Posterior vena cava (tissue), 2 donors: ENCODE data around the gene CDC42SE2. TPM values are rescaled to one million over a fixed set of nuclear protein-coding genes. Genes with fewer than 3 reads are reported as not detected.

Experiments used
- DNase-seq: peaks from one replicate; pipeline ENCODE4 v3.0.0-alpha.2; 2020; ENCODE audit warnings: low spot score
- intact Hi-C, 2 donors: fragments of 100-400 bp; cut with DNase I; formaldehyde crosslinking; loops; one replicate each; pipeline versions ENCODE4 v1.14.1 to v1.14.2; 2022 to 2023
- long read RNA-seq, 2 donors: library from polyadenylated mRNA; unstranded; transcript quantifications; one replicate each; pipeline ENCODE4 v2.0.0, GENCODE V29; 2020 to 2021
- total RNA-seq, 2 donors: library from RNA; stranded (reverse); fragmentation: NEBNext Ultra II Directional; extraction: Animal tissue kit (Norgen Biotek cat#: 25700); gene quantifications; one replicate each; pipeline ENCODE4 v1.2.1, GENCODE V29; 2021
- donor health status: DM: yes; HTN: yes; CAD: no.
- donor health status: DM: yes; HTN: yes; CAD: no.

Gene CDC42SE2
- total RNA-seq, result 10 to 100 TPM; 17.0 to 18.5 TPM
- long read RNA-seq, donor 1, partial matches to known transcripts, result 0 of 5 reads
- long read RNA-seq, donor 1, other reads (novel, unspliced or antisense), result 4 of 5 reads
- long read RNA-seq, donor 2, partial matches to known transcripts, result 0 of 4 reads
- long read RNA-seq, donor 2, other reads (novel, unspliced or antisense), result 4 of 4 reads

- DNase-seq, result peak; percentile 94
- intact Hi-C loops, result no loop called here
Observed at GRCh38 chr5:131263648-131264450, at the start of gene CDC42SE2. Gene CDC42SE2, plus strand, starts transcription at chr5:131264053. Its CDS starts 95,441 bp downstream, at chr5:131359494.

DNA sequence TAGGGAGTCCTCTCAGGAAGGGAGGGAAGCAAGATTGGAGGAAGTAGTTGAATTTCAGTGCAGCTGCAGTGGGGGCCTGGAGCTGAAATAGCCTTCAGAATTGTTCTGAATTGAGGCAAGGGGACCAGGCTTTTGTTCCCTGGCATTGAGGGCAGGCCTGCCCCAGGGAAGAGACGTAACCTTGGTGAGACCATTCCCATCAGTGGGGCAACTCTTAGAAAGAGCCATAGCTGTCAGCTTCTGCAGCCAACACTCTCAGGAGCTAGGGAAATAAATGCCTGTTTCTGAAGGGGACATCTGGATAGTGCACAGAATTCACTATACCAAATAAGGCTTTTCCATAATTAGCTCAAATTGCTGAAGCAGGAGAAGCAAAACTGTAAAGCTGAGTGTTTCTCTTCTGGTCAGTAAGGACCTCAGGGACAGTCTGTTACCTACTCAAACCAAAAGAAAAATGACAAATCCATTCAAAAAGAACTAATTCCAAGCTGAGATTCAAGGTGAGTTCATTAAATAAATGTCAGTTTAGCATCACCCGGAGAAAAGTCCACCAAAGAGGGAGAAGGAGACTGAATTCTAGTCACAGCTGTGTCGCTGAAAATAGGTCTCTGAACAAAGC, 49.1 kb upstream of the CDC42SE2 start:
- intact Hi-C loops, result no loop called here
- no peak for DNase-seq

- DNase-seq, result no peak
- intact Hi-C loops, result no loop called here
Observed at GRCh38 chr5:131217791-131218190, 46.1 kb upstream of the CDC42SE2 start.

GRCh38 chr5:131218392-131218791, 45.5 kb upstream of the CDC42SE2 start:
- intact Hi-C loops, result no loop called here
- no peak for DNase-seq

- intact Hi-C loops, result no loop called here
- no peak for DNase-seq
Observed at GRCh38 chr5:131220566-131220965, 43.3 kb upstream of the CDC42SE2 start.

GRCh38 chr5:131221008-131221703, 42.7 kb upstream of the CDC42SE2 start:
- intact Hi-C loops, result no loop called here
- no peak for DNase-seq

DNA sequence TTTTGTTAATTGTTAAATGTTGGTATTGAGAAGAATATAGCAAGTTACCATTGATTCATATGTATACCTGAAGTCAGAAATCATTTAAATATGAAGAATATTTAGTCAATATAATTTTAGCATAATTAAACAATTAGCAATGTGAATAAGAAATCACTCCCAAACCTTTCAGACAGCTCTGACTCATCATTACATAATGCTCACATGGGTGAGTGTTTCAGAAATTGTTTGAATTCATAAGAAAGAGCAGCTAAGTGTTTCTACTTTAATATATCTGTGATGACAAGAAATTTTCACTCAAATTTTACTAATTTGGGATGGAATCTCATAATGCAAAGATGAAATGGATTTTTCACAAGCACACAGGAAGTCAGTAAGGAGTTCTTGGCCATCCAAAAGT, 42.0 kb upstream of the CDC42SE2 start:
- no peak for DNase-seq
- intact Hi-C loops, result no loop called here

- DNase-seq, result no peak
- intact Hi-C loops, result no loop called here
Observed at GRCh38 chr5:131222731-131223130, 41.1 kb upstream of the CDC42SE2 start.

DNA sequence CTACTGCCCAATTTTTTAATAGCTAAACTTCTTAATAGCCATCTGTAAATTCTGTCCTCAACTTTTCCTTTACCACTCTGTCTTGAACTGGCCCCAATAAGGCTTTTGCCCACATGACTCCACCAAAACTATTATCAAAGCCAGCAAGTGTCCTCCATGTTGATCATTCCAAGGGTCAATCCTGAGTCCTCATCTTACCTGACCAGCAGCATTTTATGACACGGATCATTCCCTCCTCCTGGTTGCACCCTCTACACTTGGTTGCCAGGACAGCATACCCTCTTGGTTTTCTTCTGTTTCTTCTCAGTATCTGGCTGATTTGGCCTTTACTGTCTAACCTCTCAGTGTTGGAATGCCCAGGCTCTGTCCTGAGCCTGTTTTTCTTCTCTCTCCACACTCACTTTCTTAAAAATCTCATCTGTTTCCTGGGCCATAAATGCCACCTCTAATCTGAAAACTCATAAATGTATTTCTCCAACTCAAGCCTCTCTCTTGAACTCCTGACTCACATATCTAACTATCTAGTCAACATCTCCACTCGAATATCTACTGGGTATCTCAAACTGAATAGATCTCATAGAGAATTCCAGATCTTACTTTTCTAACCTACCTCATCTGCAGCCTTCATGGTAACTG, 40.0 kb upstream of the CDC42SE2 start:
- DNase-seq, result no peak
- intact Hi-C loops, result loop anchor here in 1 of 2 donors (1.0 kb wide), 1 partner anchor 114 kb away; no protein-coding TSS in a partner anchor

- intact Hi-C loops, result loop anchor here in 1 of 2 donors (1.0 kb wide), 1 partner anchor 114 kb away; no protein-coding TSS in a partner anchor
- DNase-seq, result no peak
Observed at GRCh38 chr5:131224387-131225201, 39.3 kb upstream of the CDC42SE2 start.

DNA sequence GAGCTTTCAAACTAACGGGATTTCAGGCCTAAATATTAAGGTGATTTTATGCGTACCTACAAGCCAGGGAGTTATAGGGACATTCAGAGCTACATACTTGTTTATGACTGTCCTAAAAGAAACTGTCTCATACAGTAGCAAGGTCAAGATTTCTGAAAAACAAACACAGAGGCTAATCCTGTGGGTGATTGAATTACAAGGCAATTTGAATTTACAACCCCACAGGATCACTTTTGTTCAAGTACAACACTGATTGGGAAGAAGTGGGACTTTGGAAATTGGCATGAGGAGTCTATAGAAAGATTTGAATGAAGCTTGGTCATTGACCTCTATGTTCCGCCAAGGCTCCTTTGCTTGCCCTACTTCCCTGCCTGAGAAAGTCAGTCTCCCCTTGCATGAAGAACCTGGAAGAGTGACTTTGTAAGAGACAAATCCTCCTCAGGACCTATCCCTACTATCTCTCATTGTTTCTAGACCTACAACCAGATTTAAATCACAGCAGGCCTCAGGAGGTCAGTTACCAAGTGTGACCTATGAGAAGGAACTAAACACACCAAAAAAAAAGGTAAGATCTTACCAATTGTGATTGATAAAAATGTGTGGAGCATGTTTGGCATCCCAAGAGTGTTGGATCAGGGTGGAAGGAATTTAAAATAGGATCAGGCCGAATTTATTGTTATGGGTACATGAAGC, 38.4 kb upstream of the CDC42SE2 start:
- intact Hi-C loops, result no loop called here
- no peak for DNase-seq

- intact Hi-C loops, result no loop called here
- no peak for DNase-seq
Observed at GRCh38 chr5:131226899-131227298, 37.0 kb upstream of the CDC42SE2 start.

GRCh38 chr5:131228646-131229045, 35.2 kb upstream of the CDC42SE2 start:
- intact Hi-C loops, result no loop called here
- no peak for DNase-seq

- intact Hi-C loops, result no loop called here
- DNase-seq, result no peak
Observed at GRCh38 chr5:131229623-131230022, 34.2 kb upstream of the CDC42SE2 start.

- DNase-seq, result no peak
- intact Hi-C loops, result no loop called here
Observed at GRCh38 chr5:131230406-131230805, 33.4 kb upstream of the CDC42SE2 start.

DNA sequence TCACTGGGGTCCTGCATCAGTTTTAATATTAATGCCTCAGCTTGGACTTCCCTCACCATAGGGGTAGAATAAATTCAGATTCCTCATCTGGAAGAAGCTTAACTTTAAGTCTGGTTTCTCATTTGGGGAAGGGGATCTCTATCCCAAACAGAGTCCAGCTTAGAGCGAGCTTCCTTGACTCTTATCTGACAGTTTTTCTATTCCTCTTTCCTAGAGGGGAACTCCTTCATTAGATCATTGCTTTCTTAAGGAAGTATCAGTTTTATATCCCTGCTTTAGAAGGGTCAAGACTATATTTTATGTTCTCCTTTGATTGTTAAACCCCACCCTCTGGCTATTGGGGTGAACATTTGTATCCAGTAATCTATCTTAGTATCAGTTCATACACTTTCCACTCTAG, 24.2 kb upstream of the CDC42SE2 start:
- intact Hi-C loops, result no loop called here
- no peak for DNase-seq

DNA sequence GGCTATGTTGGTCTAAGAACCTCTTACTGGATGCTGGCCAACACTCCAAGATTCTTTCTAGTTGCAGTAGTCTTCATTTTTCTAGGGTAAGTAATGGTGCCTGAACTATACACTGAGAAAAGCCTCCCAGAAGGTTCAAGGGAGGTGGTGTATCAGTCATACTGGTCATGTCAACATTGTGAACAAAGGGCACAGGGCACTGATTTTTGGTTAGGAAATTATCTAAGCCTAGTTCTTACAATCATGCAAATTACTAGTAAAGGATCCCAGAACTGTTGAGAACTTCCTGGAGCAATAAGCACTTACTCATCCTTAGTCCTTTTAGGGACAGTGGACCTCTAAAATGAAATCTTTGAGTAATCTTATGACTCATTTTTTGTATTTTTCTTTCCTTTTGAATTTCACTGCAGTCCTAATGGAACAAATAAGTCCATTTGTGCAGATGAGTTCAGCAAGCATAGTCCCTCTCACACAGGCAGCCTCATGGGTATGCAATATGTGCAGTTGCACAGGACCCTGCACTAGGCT, 21.1 kb upstream of the CDC42SE2 start:
- intact Hi-C loops, result no loop called here
- DNase-seq, result no peak

DNA sequence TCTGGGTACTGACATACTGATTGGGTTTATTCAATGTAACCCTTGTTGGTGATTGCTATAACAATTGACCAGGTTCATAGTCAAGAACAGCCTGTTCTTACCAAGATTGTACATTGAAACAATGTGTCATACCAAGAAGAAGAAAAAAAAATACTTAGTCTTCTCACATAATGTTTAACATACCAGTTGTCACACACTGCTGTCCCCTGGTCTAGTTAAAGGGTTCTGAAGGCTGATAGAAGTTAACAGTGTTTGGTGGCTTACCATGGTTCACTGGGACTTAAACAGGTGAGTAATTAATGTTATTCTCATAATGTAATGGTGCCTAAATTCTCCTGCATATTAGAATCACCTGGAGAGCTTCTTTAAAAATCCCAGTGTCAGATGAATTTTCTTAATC, 18.5 kb upstream of the CDC42SE2 start:
- intact Hi-C loops, result no loop called here
- no peak for DNase-seq
